GM12874 (cell line): ENCODE measurements around the gene GAK.

Experiments
- TF ChIP-seq, protein P1 (sequence below): IDR thresholded peaks from 2 replicates; pipeline ENCODE4 v1.5.1; 2011; ENCODE audit warnings: low read depth, mild to moderate bottlenecking, control low read depth, low read length, moderate library complexity; ENCODE audit not compliant: insufficient read depth

The GAK gene

GRCh38 chr4:921830-922331, 10.2 kb downstream of the GAK start:
- TF ChIP-seq, protein P1, sequence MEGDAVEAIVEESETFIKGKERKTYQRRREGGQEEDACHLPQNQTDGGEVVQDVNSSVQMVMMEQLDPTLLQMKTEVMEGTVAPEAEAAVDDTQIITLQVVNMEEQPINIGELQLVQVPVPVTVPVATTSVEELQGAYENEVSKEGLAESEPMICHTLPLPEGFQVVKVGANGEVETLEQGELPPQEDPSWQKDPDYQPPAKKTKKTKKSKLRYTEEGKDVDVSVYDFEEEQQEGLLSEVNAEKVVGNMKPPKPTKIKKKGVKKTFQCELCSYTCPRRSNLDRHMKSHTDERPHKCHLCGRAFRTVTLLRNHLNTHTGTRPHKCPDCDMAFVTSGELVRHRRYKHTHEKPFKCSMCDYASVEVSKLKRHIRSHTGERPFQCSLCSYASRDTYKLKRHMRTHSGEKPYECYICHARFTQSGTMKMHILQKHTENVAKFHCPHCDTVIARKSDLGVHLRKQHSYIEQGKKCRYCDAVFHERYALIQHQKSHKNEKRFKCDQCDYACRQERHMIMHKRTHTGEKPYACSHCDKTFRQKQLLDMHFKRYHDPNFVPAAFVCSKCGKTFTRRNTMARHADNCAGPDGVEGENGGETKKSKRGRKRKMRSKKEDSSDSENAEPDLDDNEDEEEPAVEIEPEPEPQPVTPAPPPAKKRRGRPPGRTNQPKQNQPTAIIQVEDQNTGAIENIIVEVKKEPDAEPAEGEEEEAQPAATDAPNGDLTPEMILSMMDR, result no peak

DNA sequence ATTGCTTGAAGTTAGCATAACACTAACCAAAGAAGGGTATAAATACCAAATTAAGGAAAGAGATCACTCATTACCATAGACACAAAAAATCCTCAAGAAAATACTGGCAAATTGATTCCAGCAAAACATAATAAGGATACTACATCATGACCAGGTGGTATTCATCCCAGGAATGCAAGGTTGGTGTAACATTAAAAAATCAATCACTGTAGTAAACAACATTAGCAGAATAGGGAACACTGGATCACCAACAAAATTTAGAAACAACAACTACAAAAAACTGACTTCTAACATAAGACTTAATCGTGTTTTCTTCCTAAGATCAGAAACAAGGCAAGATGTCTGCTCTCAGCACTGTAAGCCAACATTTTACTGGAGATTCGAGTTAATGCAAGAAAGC, 14.1 kb downstream of the GAK start:
- TF ChIP-seq, protein P1, result no peak

DNA sequence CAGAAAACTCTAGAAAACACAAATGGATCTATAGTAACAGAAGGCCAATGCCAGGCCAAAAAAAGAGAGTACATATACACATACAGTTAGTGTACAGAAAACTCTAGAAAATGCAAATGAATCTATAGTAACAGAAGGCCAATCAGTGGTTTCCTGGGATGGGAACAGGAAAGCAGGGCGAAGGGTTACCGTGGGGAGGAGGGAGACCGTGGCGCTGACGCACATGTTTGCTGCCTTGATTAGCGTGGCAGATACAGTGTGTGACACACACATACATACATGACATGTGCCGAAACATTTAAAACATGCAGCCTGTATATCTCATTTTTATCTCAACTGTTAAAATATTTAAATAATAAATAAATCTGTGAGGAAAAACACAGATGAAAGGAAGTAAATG, 14.7 kb downstream of the GAK start:
- TF ChIP-seq, protein P1, result no peak

DNA sequence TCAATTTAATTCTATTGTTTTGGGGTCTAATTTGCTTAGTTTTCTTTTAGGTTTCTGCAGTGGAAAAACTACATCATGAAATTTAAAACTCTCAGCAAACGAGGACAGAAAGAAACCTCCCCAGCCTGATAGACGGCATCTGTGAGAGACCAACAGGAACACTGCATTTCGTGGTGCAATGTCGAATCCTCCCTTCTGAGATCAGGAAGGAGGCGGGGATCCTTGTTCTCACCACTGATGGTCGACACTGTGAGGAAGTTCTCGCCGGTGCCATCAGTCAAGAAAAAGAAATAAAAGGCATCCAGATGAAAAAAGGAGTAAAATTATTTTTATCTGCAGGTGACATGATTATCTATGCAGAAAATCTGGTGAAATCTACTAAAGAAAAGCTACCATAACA, 16.5 kb downstream of the GAK start:
- TF ChIP-seq, protein P1, result no peak

DNA sequence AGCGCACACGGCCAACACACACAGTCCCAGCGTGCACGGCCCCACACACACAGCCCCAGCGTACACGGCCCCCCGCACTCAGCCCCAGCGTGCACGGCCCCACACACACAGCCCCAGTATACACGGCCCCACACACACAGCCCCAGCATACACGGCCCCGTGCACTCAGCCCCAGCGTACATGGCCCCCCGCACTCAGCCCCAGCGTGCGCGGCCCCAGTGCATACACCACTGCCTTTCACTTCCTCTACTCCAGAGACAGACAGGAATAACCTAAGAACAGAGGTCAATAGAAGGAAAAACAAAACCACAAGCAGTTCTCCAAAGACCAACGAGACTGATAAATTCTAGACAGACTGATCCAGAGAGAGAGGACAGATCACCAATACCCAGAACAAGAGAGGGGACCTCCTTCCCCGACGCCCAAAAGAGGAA, 17.1 kb downstream of the GAK start:
- TF ChIP-seq, protein P1, result no peak

DNA sequence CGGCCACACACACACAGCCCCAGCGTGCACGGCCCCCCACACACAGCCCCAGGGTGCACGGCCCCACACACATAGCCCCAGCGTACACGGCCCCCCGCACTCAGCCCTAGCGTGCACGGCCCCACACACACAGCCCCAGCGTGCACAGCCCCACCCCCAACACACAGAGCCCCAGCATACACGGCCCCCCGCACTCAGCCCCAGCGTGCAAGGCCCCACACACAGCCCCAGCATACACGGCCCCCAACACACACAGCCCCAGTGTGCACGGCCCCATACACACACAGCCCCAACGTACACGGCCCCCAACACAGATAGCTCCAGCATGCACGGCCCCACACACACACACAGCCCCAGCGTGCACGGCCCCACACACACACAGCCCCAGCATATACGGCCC, 17.6 kb downstream of the GAK start:
- TF ChIP-seq, protein P1, result no peak

DNA sequence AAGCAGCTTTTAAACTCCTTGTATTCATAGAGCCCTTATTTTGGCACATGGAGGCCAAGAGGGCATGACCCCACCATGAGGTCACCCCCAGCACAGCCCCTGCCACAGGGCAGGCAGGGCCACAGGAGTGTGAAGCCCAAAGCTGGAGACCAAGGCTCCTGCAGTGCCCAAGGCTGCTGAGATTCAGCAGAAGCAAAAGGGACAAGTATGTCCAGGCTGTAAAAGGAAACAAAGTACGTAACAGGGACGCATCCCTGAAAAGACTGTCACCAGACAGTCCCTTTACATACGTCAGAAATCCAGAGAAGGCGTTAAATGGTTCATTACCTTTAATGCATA, 18.9 kb downstream of the GAK start:
- TF ChIP-seq, protein P1, result no peak
